Activated CD8-positive, alpha-beta T cell treated with anti-CD3 and anti-CD28 coated beads for 36 hours (primary cell): ENCODE measurements around the gene SH3BP2. TPM values are rescaled to one million over a fixed set of nuclear protein-coding genes. Genes with fewer than 3 reads are reported as not detected.
A peak's percentile ranks its signal among the peaks of the same experiment; 100 is the strongest.

Source experiments
- ATAC-seq: fragments of 200-7000 bp; cut with Tn5 transposase; one replicate; pipeline ENCODE4 v1.10.0; 2021; ENCODE audit warnings: mild to moderate bottlenecking, moderate library complexity
- CTCF ChIA-PET: fragments of 350-600 bp; sonication (Branson Sonifier 250); formaldehyde crosslinking; loops from one replicate; lab custom pipeline; 2021; ENCODE audit warnings: antibody characterized with exemption; lab: Charles Lee
- POLR2A ChIA-PET: fragments of 350-600 bp; sonication (Branson Sonifier 250); formaldehyde crosslinking; loops from one replicate; lab custom pipeline; 2021; ENCODE audit warnings: antibody characterized with exemption; lab: Charles Lee
- DNase-seq: peaks from one replicate; pipeline ENCODE4 v3.0.0-alpha.2; 2020
- H3K27ac Mint-ChIP-seq: one replicate; pipeline ENCODE4 v1.8.0; 2021; ENCODE audit warnings: mild to moderate bottlenecking, mixed read lengths
- H3K27me3 Mint-ChIP-seq: one replicate; pipeline ENCODE4 v1.8.0; 2021; ENCODE audit warnings: mixed read lengths
- H3K36me3 Mint-ChIP-seq: one replicate; pipeline ENCODE4 v1.8.0; 2021; ENCODE audit warnings: low read depth, mixed read lengths
- H3K4me1 Mint-ChIP-seq: one replicate; pipeline ENCODE4 v1.8.0; 2021; ENCODE audit warnings: low read depth, mixed read lengths
- H3K4me3 Mint-ChIP-seq: one replicate; pipeline ENCODE4 v1.8.0; 2021; ENCODE audit warnings: mild to moderate bottlenecking, moderate library complexity, mixed read lengths
- H3K9me3 Mint-ChIP-seq: one replicate; pipeline ENCODE4 v1.8.0; 2021; ENCODE audit warnings: mixed read lengths
- CTCF ChIP-seq: fragments of 200-600 bp; IDR thresholded peaks from one replicate; pipeline ENCODE4 v1.8.0; 2022; ENCODE audit warnings: antibody characterized with exemption, mild to moderate bottlenecking
- intact Hi-C: fragments of 100-400 bp; cut with micrococcal nuclease; formaldehyde crosslinking; loops from one replicate; pipeline ENCODE4 v1.10.0; 2022
- total RNA-seq, 2 experiments: library from RNA; stranded (reverse); gene quantifications; one replicate each; pipeline ENCODE4 v1.2.3, GENCODE V29; 2021

SH3BP2 gene
- total RNA-seq, 2 experiments from 2014 or later, result 54.8 to 59.0 TPM

DNA sequence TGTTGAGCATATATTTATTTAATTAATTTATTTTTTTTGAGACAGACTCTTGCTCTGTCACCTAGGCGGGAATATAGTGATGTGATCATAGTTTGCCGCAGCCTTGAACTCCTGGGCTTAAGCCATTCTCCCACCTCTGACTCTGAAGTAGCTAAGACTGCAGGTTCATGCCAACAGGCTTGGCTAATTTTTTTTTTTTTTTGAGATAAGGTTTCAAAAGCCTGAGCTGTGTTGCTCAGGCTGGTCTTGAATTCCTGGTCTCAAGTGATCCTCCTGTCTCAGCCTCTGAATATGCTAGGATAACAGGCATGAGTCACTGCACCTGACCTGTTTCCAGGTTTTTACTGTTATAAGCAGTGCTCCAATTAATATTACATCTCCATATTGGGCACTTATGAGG, 55.6 kb downstream of the SH3BP2 start:
- Mint-ChIP-seq H3K4me3 (no peak overlapping the region), H3K4me1 (peaks cover 67% of the 10 kb centered on the region), H3K9me3 (no peaks in the 10 kb centered on the region), H3K27ac (no peak overlapping the region), H3K36me3 (peaks cover 13% of the 10 kb centered on the region), H3K27me3 (no peaks in the 10 kb centered on the region)
- DNase-seq (no peak), ATAC-seq (no peak)
- no peak for TF ChIP-seq CTCF
- ChIA-PET CTCF (interaction anchor here (1.2 kb wide), 2 partner anchors 9 to 13 kb away, joined by 3 read pairs; no protein-coding TSS in a partner anchor), POLR2A (interaction anchor here (0.8 to 1.6 kb wide), 4 partner anchors 12 to 36 kb away, joined by 3 to 4 read pairs (median 3); no protein-coding TSS in a partner anchor)
- intact Hi-C loops, result loop anchor here (5.0 kb wide), 1 partner anchor 89 kb away; no protein-coding TSS in a partner anchor

DNA sequence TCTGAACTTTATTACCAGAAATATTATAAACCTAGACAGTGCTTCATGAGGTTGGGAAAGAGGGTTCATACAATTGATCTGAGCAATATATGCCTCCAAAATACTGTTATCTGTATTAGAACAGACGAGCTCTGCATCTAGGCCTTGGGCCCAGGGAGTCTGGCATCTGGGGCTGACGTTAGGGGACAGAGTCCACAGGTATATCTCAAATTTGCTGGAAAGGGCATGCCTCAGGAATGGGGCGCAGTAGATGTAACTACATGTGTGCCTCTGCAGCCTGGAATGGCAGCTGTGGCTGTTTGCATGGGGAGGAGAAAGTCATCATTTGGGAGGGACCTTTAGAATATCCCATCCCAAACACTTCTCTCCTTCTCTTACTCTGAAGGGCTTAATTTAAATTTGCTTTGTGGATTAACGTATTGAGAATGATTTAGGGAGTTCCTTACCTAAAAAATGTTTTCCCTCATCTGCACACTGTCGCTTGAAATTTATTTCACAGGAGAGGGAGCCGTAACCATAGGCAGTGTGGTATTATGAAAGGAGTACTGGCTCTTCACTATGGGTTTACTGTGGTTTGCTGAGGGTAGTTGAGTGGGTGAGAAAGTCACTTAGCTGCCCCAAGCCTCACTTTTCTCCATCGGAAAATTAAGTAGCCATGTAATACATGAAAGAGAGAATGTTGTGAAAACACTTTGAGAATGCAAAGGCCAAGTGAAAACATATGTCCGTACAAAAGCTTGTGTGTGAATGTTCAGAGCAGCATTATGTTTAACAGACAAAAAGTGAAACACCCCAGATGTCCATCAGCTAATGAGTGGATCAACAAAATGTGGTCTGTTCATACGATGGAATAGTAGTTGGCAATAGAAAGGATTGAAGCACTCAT, 56.6 kb downstream of the SH3BP2 start:
- H3K9me3 Mint-ChIP-seq, result no peaks in the 10 kb centered on the region

DNA sequence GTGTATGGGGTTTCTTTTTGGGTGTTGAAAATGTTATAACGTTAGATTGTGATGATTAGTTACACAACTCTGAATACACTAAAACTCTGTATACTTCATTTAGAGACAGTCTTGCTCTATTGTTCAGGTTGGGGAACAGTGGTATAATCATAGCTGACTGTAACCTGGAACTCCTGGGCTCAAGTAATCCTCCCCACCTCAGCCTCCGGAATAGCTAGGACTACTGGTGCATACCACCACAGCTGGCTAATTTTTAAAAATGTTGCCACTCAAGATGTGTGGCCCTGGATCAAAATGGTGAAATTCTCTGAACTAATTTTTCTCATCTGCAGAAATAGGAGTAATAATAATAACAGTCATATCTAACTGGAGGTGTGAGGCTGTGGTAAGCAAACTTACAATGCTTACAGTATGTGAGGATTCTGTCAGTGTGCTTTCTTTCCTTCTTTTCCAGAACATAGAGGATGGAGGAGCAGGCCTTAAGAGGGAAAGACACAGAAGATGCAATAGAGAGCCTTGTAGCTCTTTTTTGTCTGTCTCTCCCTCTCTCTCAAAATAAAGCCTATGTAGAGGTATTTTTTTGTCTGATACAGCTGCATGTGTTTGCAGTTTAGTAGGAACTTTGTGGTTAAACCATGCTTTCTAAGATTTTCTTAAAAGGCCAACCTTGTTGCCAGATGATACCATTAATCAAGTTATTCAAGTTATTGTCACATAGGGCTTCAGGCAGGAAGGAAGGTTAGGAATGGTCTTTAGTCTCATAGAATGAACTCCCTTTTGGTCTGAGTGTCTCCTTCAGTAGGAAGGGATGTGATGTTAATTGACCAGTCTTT, 58.3 kb downstream of the SH3BP2 start:
- Mint-ChIP-seq H3K36me3 (peaks cover 12% of the 10 kb centered on the region), H3K9me3 (no peaks in the 10 kb centered on the region), H3K4me1 (peaks cover 68% of the 10 kb centered on the region), H3K27ac (peak overlapping the region; percentile 79), H3K27me3 (no peaks in the 10 kb centered on the region), H3K4me3 (peak overlapping the region; percentile 31)
- DNase-seq, result no peak
- ATAC-seq, result peak; percentile 24
- intact Hi-C loops, result no loop called here
- ChIA-PET CTCF (interaction anchor here (1.0 to 1.5 kb wide), 2 partner anchors 9 to 11 kb away, joined by 3 to 4 read pairs; no protein-coding TSS in a partner anchor), POLR2A (interaction anchor here (0.6 to 0.7 kb wide), 3 partner anchors 19 to 608 kb away, joined by 3 to 4 read pairs (median 3); no protein-coding TSS in a partner anchor)
- TF ChIP-seq CTCF, result no peak

More for the DNA sequence above, 56.6 kb downstream of the SH3BP2 start:
- intact Hi-C loops, result loop anchor here (5.0 kb wide), 1 partner anchor 88 kb away; no protein-coding TSS in a partner anchor
- TF ChIP-seq CTCF, result no peak
- H3K36me3 Mint-ChIP-seq, result peaks cover 12% of the 10 kb centered on the region
- no peaks in the 10 kb centered on the region for H3K27me3 Mint-ChIP-seq
- peaks cover 71% of the 10 kb centered on the region for H3K4me1 Mint-ChIP-seq
- H3K4me3 Mint-ChIP-seq, result no peak overlapping the region
- no peak for DNase-seq
- peak overlapping the region; percentile 55 for H3K27ac Mint-ChIP-seq
- CTCF ChIA-PET, result interaction anchor here (1.2 kb wide), 1 partner anchor 12 kb away, joined by 3 read pairs; no protein-coding TSS in a partner anchor
- POLR2A ChIA-PET, result interaction anchor here (1.0 to 1.6 kb wide), 3 partner anchors 11 to 86 kb away, joined by 3 to 4 read pairs (median 4); no protein-coding TSS in a partner anchor
- ATAC-seq, result no peak

DNA sequence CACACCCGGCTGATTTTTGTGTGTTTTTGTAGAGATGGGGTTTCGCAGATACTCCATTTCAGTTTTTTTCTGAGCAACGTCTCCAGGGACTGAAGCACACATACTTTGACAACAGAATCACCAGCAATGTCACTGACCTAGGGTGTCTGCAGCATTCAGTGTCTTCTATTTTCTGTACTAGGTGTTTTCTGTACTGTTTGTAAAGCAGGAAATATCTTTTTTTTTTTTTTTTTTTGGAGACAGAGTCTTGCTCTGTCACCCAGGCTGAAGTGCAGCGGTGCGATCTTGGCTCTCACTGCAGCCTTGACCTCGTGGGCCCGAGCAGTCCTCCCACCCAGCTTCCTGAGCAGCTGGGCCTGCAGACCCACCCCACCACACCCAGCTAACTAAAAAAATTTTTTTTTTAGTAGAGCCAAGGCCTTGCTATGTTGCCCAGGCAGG, 59.6 kb downstream of the SH3BP2 start:
- H3K27me3 Mint-ChIP-seq, result no peaks in the 10 kb centered on the region
- intact Hi-C loops, result no loop called here
- TF ChIP-seq CTCF, result no peak
- peak overlapping the region; percentile 79 for H3K27ac Mint-ChIP-seq
- CTCF ChIA-PET, result interaction anchor here (0.9 to 1.5 kb wide), 2 partner anchors 9 to 12 kb away, joined by 3 read pairs; no protein-coding TSS in a partner anchor
- no peak for DNase-seq
- H3K9me3 Mint-ChIP-seq, result no peaks in the 10 kb centered on the region
- peaks cover 11% of the 10 kb centered on the region for H3K36me3 Mint-ChIP-seq
- ATAC-seq, result peak; percentile 50
- POLR2A ChIA-PET, result interaction anchor here (1.2 kb wide), 1 partner anchor 11 kb away, joined by 3 read pairs; no protein-coding TSS in a partner anchor
- H3K4me1 Mint-ChIP-seq, result peaks cover 67% of the 10 kb centered on the region
- peak overlapping the region; percentile 54 for H3K4me3 Mint-ChIP-seq
